GM12872 (cell line): ENCODE measurements around the gene CEBPB.

Source experiments
- CTCF ChIP-seq: IDR thresholded peaks from 3 replicates; pipeline ENCODE4 v1.5.1; 2011; ENCODE audit warnings: low read depth, mild to moderate bottlenecking, low read length, moderate library complexity; ENCODE audit not compliant: insufficient read depth

Gene CEBPB

GRCh38 chr20:50197463-50198179 lies 7.0 kb downstream of the CEBPB start:
- TF ChIP-seq CTCF = no peak

GRCh38 chr20:50198180-50198666 lies 7.6 kb downstream of the CEBPB start:
- TF ChIP-seq CTCF = no peak

GRCh38 chr20:50198716-50199115 lies 8.1 kb downstream of the CEBPB start:
- TF ChIP-seq CTCF = no peak

GRCh38 chr20:50199703-50200102 lies 9.1 kb downstream of the CEBPB start:
- TF ChIP-seq CTCF = no peak

GRCh38 chr20:50200482-50201104 lies 10.0 kb downstream of the CEBPB start:
- TF ChIP-seq CTCF = no peak

- no peak for TF ChIP-seq CTCF
Measured at GRCh38 chr20:50202677-50203076, 12.0 kb downstream of the CEBPB start.

- TF ChIP-seq CTCF = no peak
Measured at GRCh38 chr20:50203951-50204937, 13.6 kb downstream of the CEBPB start.
